ENCODE measurements around the gene SCAPER.

GRCh38 chr15:76863693-76864092 is 41.4 kb downstream of the SCAPER start:
- TF ChIP-seq, protein P1, sequence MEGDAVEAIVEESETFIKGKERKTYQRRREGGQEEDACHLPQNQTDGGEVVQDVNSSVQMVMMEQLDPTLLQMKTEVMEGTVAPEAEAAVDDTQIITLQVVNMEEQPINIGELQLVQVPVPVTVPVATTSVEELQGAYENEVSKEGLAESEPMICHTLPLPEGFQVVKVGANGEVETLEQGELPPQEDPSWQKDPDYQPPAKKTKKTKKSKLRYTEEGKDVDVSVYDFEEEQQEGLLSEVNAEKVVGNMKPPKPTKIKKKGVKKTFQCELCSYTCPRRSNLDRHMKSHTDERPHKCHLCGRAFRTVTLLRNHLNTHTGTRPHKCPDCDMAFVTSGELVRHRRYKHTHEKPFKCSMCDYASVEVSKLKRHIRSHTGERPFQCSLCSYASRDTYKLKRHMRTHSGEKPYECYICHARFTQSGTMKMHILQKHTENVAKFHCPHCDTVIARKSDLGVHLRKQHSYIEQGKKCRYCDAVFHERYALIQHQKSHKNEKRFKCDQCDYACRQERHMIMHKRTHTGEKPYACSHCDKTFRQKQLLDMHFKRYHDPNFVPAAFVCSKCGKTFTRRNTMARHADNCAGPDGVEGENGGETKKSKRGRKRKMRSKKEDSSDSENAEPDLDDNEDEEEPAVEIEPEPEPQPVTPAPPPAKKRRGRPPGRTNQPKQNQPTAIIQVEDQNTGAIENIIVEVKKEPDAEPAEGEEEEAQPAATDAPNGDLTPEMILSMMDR (IDR thresholded peaks at IDR 0.05 in 4 of 5, conservative IDR thresholded peaks at IDR 0.05 in 1 of 5) = no peak
- TF ChIP-seq POLR2A (IDR thresholded peaks at IDR 0.05) = no peak
